K562 (cell line): ENCODE results near the gene MAPK8IP1.

Experiments used
- CEBPG ChIP-seq, 3 experiments: fragments of 200-800 bp in 1 of 3; sonication (Bioruptor generic) in 1 of 3; sonication (generic) in 1 of 3; formaldehyde crosslinking in 1 of 3; IDR thresholded peaks in 2 of 3; conservative IDR thresholded peaks in 1 of 3; 2 replicates each; pipeline versions ENCODE4 v1.6.1 to v1.8.0; 2016 to 2022; ENCODE audit warnings: missing compliant biosample characterization in 2 of 3, missing genetic modification characterization in 2 of 3, mild to moderate bottlenecking in 1 of 3, missing genetic modification reagents in 1 of 3
- CREM ChIP-seq: IDR thresholded peaks from 2 replicates; pipeline ENCODE4 v1.6.1; 2014; ENCODE audit warnings: antibody characterized with exemption, low read depth
- EZH2 ChIP-seq: IDR thresholded peaks from 2 replicates; pipeline ENCODE4 v1.6.1; 2012; ENCODE audit warnings: low read depth, mild to moderate bottlenecking, inconsistent platforms, low read length, borderline replicate concordance
- HDAC6 ChIP-seq: IDR thresholded peaks from 2 replicates; pipeline ENCODE4 v1.6.1; 2012; ENCODE audit warnings: low read depth, mild to moderate bottlenecking, control low read depth, inconsistent platforms, low read length, moderate library complexity
- JUND ChIP-seq, 2 experiments: IDR thresholded peaks; 2 replicates in 1 of 2; 3 replicates in 1 of 2; pipeline ENCODE4 v1.6.1; 2011; ENCODE audit warnings: borderline replicate concordance in 2 of 2, low read depth in 2 of 2, low read length in 2 of 2, improper control_type of control experiment in 1 of 2, missing biosample characterization in 1 of 2, missing genetic modification characterization in 1 of 2, missing genetic modification reagents in 1 of 2
- MED1 ChIP-seq: sonication (generic); formaldehyde crosslinking; IDR thresholded peaks from 2 replicates; pipeline ENCODE4 v1.8.1; 2023; ENCODE audit warnings: missing genetic modification reagents, borderline replicate concordance
- NCOA2 ChIP-seq, 2 experiments: fragments of 450-650 bp; IDR thresholded peaks; 2 replicates each; pipeline ENCODE4 v1.6.1; 2018; ENCODE audit warnings: mild to moderate bottlenecking in 2 of 2, moderate library complexity in 1 of 2; ENCODE audit not compliant: partially characterized antibody in 2 of 2
- RFX5 ChIP-seq: IDR thresholded peaks from 2 replicates; pipeline ENCODE4 v1.6.1; 2011; ENCODE audit warnings: low read depth, mild to moderate bottlenecking, improper control_type of control experiment, low read length
- SIN3A ChIP-seq, 2 experiments: fragments of 150-350 bp in 1 of 2; IDR thresholded peaks; 2 replicates each; pipeline ENCODE4 v1.6.1; 2011 to 2016; ENCODE audit warnings: borderline replicate concordance in 2 of 2, low read depth in 2 of 2, low read length in 2 of 2, mild to moderate bottlenecking in 2 of 2, moderate library complexity in 2 of 2; ENCODE audit not compliant: control insufficient read depth in 1 of 2
- TAF1 ChIP-seq: IDR thresholded peaks from 2 replicates; pipeline ENCODE4 v1.6.1; 2011; ENCODE audit warnings: mild to moderate bottlenecking, low read length, moderate library complexity; ENCODE audit not compliant: insufficient read depth, control insufficient read depth, severe bottlenecking; ENCODE audit errors: extremely low read depth
- TF ChIP-seq, protein P1 (sequence below), 2 experiments: fragments of 450-650 bp; formaldehyde crosslinking in 1 of 2; IDR thresholded peaks; 2 replicates each; pipeline versions ENCODE4 v1.4.0 to v1.6.1; 2014 to 2020; ENCODE audit warnings: mild to moderate bottlenecking in 2 of 2, borderline replicate concordance in 1 of 2, low read depth in 1 of 2
- TF ChIP-seq, protein P2 (sequence below): fragments of 450-650 bp; IDR thresholded peaks from 2 replicates; pipeline ENCODE4 v1.6.1; 2018; ENCODE audit warnings: mild to moderate bottlenecking, low read depth; ENCODE audit not compliant: partially characterized antibody
- TF ChIP-seq, protein P3 (sequence below), 3 experiments: IDR thresholded peaks in 2 of 3; conservative IDR thresholded peaks in 1 of 3; 2 replicates each; pipeline ENCODE4 v1.5.1; 2011 to 2012; ENCODE audit warnings: low read length in 3 of 3, mild to moderate bottlenecking in 3 of 3, control low read depth in 2 of 3, improper control_type of control experiment in 1 of 3, inconsistent platforms in 1 of 3, low read depth in 1 of 3, mixed read lengths in 1 of 3, moderate library complexity in 1 of 3; ENCODE audit not compliant: insufficient read depth in 2 of 3

DNA sequence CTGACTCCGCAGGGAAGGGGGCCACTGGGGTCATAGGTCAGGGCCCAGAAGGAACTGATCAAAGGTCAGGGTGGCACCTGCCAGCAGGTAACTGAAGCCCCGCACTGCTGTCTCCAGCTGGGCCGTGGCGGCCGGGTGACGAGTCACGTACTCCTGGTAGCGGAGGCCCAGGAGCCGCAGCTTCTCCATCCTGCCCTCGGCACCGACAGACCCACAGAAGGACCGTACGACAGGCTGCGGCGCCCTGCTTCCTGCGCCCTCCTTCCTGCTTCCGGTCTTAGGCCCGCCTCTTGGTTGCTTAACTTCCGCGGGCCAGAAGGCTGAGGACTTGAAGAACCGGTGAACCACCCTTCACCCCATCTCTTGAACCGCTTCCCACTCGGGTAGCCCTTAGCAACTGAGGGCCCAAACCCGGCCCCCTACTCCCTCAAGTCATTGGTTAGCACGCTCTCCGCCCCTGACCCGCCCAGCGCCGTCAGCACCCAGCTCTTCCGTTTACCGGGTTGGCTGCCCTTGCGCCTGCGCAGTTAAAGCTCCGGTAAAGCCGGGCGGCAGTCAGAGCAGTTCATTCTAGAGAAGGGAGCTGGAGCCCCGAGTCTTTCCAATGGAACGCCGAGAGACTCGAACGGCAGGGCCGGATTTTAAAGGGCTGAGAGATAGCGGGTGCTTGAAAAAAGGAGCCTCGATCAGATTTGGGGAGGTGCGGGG is 32.3 kb downstream of the MAPK8IP1 start, which contains the start of gene PEX16:
- TF ChIP-seq TAF1 (peak; percentile 55), NCOA2 (IDR thresholded peaks at IDR 0.05; ENCODE audit: partially characterized antibody in 2 of 2) (no peak), RFX5 (no peak), SIN3A (IDR thresholded peaks at IDR 0.05; ENCODE audit: borderline replicate concordance in 2 of 2, control insufficient read depth in 1 of 2, low read depth in 2 of 2, low read length in 2 of 2) (peak; percentile 91 to 92), HDAC6 (no peak), EZH2 (no peak), JUND (IDR thresholded peaks at IDR 0.05; ENCODE audit: borderline replicate concordance, low read depth, low read length) (0 out of 2 replicates have a peak, but pooled peaks have one; percentile 32), JUND (tag; IDR thresholded peaks at IDR 0.05; ENCODE audit: borderline replicate concordance, low read depth, low read length) (no peak), CEBPG (CRISPR knock-in tag; IDR thresholded peaks at IDR 0.05) (peak; percentile 98), CEBPG (tag; conservative IDR thresholded peaks at IDR 0.05 in 1 of 2, IDR thresholded peaks at IDR 0.05 in 1 of 2) (peak; percentile 94 to 98), CREM (no peak), MED1 (CRISPR knock-in tag) (no peak)
- TF ChIP-seq, protein P1, sequence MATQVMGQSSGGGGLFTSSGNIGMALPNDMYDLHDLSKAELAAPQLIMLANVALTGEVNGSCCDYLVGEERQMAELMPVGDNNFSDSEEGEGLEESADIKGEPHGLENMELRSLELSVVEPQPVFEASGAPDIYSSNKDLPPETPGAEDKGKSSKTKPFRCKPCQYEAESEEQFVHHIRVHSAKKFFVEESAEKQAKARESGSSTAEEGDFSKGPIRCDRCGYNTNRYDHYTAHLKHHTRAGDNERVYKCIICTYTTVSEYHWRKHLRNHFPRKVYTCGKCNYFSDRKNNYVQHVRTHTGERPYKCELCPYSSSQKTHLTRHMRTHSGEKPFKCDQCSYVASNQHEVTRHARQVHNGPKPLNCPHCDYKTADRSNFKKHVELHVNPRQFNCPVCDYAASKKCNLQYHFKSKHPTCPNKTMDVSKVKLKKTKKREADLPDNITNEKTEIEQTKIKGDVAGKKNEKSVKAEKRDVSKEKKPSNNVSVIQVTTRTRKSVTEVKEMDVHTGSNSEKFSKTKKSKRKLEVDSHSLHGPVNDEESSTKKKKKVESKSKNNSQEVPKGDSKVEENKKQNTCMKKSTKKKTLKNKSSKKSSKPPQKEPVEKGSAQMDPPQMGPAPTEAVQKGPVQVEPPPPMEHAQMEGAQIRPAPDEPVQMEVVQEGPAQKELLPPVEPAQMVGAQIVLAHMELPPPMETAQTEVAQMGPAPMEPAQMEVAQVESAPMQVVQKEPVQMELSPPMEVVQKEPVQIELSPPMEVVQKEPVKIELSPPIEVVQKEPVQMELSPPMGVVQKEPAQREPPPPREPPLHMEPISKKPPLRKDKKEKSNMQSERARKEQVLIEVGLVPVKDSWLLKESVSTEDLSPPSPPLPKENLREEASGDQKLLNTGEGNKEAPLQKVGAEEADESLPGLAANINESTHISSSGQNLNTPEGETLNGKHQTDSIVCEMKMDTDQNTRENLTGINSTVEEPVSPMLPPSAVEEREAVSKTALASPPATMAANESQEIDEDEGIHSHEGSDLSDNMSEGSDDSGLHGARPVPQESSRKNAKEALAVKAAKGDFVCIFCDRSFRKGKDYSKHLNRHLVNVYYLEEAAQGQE (IDR thresholded peaks at IDR 0.05; ENCODE audit: borderline replicate concordance): peak; percentile 98
- TF ChIP-seq, protein P1 (CRISPR knock-in tag; IDR thresholded peaks at IDR 0.05; ENCODE audit: low read depth): peak; percentile 78; the same call in 1 of the 2 replicates
- TF ChIP-seq, protein P2, sequence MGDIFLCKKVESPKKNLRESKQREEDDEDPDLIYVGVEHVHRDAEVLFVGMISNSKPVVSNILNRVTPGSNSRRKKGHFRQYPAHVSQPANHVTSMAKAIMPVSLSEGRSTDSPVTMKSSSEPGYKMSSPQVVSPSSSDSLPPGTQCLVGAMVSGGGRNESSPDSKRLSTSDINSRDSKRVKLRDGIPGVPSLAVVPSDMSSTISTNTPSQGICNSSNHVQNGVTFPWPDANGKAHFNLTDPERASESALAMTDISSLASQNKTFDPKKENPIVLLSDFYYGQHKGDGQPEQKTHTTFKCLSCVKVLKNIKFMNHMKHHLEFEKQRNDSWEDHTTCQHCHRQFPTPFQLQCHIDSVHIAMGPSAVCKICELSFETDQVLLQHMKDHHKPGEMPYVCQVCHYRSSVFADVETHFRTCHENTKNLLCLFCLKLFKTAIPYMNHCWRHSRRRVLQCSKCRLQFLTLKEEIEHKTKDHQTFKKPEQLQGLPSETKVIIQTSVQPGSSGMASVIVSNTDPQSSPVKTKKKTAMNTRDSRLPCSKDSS: no peak
- TF ChIP-seq, protein P3, sequence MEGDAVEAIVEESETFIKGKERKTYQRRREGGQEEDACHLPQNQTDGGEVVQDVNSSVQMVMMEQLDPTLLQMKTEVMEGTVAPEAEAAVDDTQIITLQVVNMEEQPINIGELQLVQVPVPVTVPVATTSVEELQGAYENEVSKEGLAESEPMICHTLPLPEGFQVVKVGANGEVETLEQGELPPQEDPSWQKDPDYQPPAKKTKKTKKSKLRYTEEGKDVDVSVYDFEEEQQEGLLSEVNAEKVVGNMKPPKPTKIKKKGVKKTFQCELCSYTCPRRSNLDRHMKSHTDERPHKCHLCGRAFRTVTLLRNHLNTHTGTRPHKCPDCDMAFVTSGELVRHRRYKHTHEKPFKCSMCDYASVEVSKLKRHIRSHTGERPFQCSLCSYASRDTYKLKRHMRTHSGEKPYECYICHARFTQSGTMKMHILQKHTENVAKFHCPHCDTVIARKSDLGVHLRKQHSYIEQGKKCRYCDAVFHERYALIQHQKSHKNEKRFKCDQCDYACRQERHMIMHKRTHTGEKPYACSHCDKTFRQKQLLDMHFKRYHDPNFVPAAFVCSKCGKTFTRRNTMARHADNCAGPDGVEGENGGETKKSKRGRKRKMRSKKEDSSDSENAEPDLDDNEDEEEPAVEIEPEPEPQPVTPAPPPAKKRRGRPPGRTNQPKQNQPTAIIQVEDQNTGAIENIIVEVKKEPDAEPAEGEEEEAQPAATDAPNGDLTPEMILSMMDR (IDR thresholded peaks at IDR 0.05 in 2 of 3, conservative IDR thresholded peaks at IDR 0.05 in 1 of 3; ENCODE audit: insufficient read depth in 2 of 3, low read depth in 1 of 3, low read length in 3 of 3): no peak; a peak in 1 of 6 replicates
